GM15510 (cell line): ENCODE data around the gene TCEAL1.

ENCODE experiments used
- POLR2A ChIP-seq: IDR thresholded peaks from 3 replicates; pipeline ENCODE4 v1.6.1; 2011; ENCODE audit warnings: borderline replicate concordance; ENCODE audit not compliant: insufficient read length; ENCODE audit errors: extremely low read depth

Gene TCEAL1

DNA sequence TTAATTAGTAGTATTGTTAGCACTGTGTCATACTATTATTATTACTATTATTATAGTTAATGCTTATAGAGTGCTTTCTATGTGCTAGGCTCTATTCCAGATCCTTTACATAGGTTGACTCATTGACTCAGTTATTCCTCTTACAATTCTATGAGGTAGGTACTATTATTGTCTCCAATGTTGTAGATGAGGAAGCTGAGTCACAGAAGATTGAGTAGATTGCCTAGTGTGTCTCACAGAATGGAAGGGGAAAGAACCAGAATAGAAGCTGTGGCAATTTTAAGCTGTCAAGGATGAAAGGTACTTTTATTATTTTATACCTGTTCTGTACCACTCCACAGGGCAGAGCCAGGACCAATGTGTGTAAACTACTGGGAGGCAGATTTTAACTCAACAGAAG, 1.9 kb upstream of the TCEAL1 start:
- TF ChIP-seq POLR2A, result no peak

- TF ChIP-seq POLR2A, result peak; percentile 48
These were observed 769 bp downstream of the TCEAL1 start for GRCh38 chrX:103629318-103630170.

GRCh38 chrX:103630171-103630511, 1.4 kb downstream of the TCEAL1 start:
- TF ChIP-seq POLR2A, result no peak

DNA sequence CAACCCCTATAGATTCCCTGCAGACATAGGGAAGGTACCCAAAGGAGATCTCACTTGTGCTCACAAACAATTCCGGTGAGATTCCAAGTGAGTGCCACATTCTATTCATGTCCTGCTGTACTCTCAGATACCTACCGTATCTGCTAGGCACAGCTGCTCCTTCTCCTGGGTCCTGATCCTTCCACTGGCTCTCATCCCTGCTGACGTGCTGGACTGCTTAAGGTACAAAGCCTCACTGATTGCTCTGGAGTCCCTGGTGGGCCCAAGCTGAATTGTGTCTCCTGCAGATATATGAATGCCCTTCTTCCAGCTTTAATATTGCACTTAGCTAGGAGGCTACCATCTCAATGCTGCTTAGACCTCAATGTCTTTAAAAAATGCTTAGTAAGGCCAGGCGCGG, 2.4 kb downstream of the TCEAL1 start:
- TF ChIP-seq POLR2A, result no peak

- no peak for TF ChIP-seq POLR2A
These were observed 6.7 kb downstream of the TCEAL1 start for GRCh38 chrX:103635436-103635835.

GRCh38 chrX:103637604-103638338, 9.0 kb downstream of the TCEAL1 start:
- no peak for TF ChIP-seq POLR2A

- TF ChIP-seq POLR2A, result no peak
These were observed 11.8 kb downstream of the TCEAL1 start for GRCh38 chrX:103640401-103641155.

- TF ChIP-seq POLR2A, result no peak
These were observed 15.3 kb downstream of the TCEAL1 start for GRCh38 chrX:103644125-103644524.

DNA sequence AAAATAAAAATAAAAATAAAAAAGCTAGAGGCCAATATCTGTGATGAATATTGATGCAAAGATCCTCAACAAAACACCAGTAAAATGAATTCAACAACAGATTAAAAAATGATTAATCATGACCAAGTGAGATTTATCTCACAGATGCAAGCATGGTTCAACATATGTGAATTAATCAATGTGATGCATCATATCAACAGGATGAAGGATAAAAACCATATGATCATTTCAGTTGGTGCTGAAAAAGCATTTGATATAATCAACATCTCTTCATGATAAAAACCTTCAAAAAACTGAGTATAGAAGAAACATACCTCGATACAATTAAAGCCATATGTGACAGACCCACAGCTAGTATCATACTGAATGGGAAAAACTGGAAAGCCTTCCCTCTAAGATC, 18.9 kb downstream of the TCEAL1 start:
- no peak for TF ChIP-seq POLR2A

DNA sequence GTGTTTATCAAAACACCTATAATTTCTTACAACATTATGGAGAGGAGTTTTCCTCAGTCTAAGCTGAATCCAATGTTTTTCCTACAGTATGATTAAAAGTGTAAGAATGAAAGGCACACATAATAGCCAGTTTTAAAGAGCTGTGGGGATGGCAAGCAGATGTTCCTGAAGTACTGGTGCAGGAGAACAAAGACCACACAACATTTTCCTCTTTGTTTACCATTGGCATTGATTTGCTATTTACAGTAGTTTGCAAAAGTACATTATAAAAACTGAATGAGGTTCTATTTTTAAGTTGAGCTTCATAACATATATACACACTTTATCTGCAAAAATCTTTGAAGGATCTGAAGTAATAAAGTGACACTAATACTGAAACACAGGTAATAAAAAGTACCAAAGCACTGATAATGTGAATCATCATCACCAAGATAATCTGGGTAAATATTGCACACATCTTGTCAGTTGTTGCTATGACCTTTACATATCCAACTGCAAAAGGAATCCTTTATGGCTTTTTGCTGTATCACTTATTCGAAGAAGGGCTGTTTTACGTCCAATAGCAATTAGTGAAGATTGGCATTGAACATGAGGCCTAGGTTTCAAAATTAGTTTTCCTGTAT, 22.5 kb downstream of the TCEAL1 start:
- TF ChIP-seq POLR2A, result no peak

- no peak for TF ChIP-seq POLR2A
These were observed 27.8 kb downstream of the TCEAL1 start for GRCh38 chrX:103656617-103657016.

- TF ChIP-seq POLR2A, result no peak
These were observed 30.1 kb downstream of the TCEAL1 start for GRCh38 chrX:103658681-103659433.

DNA sequence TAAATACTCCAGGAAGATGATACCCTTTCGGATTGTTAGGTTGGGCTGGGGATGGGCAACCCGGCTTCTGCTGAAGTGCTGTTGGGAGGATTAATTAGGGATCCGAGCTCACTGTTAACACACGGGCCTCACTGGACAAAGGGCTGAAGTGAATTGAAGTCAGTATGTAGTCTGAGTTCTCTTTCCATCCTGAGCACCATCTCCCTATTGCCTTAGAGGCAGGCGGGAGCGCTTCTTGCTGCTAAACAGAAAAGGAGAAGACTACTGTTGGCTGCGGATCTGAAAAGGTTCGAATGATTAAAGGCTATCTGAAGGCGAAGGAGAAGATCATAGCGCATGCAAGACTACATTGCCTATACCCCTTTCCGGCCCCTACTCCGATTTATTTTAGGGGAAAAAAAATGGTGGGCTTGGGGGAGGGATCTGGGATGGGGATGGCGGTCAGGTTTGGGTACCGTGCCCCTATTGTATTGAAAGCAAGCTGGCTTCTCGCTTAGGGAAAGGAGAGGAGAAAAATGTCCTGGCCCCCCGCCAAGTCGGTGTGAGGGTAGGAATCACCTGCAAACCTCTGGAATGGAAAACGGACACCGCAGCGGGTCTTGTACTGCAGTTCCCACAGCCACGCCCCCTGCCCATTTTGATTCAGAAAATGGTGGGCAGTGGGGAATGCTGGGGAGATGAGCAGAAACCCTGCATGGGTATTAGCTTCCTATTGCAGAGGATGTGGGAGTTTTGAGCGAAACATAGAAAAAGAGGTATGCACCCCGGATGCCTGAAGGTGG, 35.4 kb downstream of the TCEAL1 start:
- no peak for TF ChIP-seq POLR2A
